HUES64 (cell line): ENCODE results near the gene STEAP1.
"Not testable (repeated sequence)": the region's sequence is repeated elsewhere in the genome, so short reads cannot be mapped to it uniquely, and the experiment has no call there.

Experiments used
- H3K27ac ChIP-seq: 2 replicates; pipeline ENCODE4 v1.7.0; 2013; ENCODE audit warnings: low read depth, low read length, inconsistent platforms
- H3K27me3 ChIP-seq: 2 replicates; pipeline ENCODE4 v1.6.1; 2013; ENCODE audit warnings: mild to moderate bottlenecking, low read length; ENCODE audit not compliant: insufficient read depth
- H3K36me3 ChIP-seq: 2 replicates; pipeline ENCODE4 v1.6.1; 2013; ENCODE audit warnings: mild to moderate bottlenecking, low read length; ENCODE audit not compliant: insufficient read depth
- H3K4me1 ChIP-seq: 2 replicates; pipeline ENCODE4 v1.6.1; 2013; ENCODE audit warnings: mild to moderate bottlenecking, low read length, moderate library complexity; ENCODE audit not compliant: insufficient read depth
- H3K4me3 ChIP-seq: 2 replicates; pipeline ENCODE4 v1.5.1; 2013; ENCODE audit warnings: mild to moderate bottlenecking, low read length, moderate library complexity
- H3K9ac ChIP-seq: 2 replicates; pipeline ENCODE4 v1.6.1; 2013; ENCODE audit warnings: mild to moderate bottlenecking, low read depth, low read length
- H3K9me3 ChIP-seq: 2 replicates; pipeline ENCODE4 v1.6.1; 2013; ENCODE audit warnings: low read depth, low read length; ENCODE audit not compliant: insufficient read depth
- WGBS: fragments of 150-250, 120-280 bp; methylation state at CpG from one replicate; pipeline ENCODE4 v1.1.7; 2013; ENCODE audit warnings: missing lambda C conversion rate; 5-methylcytosine and 5-hydroxymethylcytosine counted together

Gene STEAP1

DNA sequence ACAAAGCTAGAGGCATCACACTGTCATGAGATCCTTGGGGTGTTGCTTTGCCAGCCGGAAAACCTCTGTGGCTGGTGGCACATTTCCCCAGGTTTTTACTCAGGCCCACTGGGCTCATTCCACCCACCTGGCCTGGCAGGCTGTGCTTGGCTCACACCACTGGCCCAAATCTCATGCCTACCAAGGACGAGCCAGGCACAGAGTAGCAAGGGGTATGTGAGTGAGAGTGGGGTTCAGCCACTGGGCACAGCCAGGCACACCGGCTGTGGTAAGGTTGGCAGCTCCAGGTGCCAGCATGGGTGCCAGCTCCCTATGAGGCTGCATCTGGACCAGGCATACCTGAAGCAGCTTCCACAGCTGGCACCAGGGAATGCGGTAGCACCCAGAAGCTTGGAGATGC is 21.4 kb downstream of the STEAP1 start:
- H3K9me3 ChIP-seq = peaks cover 19% of the 10 kb centered on the region
- H3K36me3 ChIP-seq = no peaks in the 10 kb centered on the region
- H3K27me3 ChIP-seq = no peaks in the 10 kb centered on the region
- no peak overlapping the region for H3K27ac ChIP-seq
- 96% methylated on average over 4 of the region's 4 CpGs for WGBS
- no peak overlapping the region for H3K9ac ChIP-seq
- peaks cover 4% of the 10 kb centered on the region; the same call in 1 of the 2 replicates for H3K4me1 ChIP-seq
- H3K4me3 ChIP-seq = no peak overlapping the region

DNA sequence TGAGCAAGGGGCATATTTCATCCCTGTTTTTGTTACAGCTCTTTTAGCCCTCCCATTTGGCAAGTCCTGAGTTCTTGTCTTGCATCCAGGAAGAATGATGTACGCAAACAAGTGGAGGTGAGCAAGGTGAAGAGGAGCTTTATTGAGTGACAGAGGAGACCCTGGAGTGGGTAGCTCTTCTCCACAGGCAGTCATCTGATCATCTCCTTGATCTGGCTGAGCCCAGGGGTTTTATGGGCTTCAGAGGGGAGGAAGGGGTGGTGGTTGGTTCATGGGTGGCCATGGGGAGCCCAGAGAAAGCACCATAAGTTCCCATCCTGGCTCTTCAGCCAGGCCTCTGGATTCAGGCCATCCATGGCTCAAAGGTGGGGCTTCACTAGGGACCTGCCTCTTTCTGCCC is 21.9 kb downstream of the STEAP1 start:
- H3K27me3 ChIP-seq = no peaks in the 10 kb centered on the region
- 89% methylated on average over 1 of the region's 1 CpG for WGBS
- no peak overlapping the region for H3K27ac ChIP-seq
- H3K4me1 ChIP-seq = peaks cover 4% of the 10 kb centered on the region; the same call in 1 of the 2 replicates
- H3K4me3 ChIP-seq = no peak overlapping the region
- H3K9ac ChIP-seq = no peak overlapping the region
- peaks cover 19% of the 10 kb centered on the region for H3K9me3 ChIP-seq
- no peaks in the 10 kb centered on the region for H3K36me3 ChIP-seq

DNA sequence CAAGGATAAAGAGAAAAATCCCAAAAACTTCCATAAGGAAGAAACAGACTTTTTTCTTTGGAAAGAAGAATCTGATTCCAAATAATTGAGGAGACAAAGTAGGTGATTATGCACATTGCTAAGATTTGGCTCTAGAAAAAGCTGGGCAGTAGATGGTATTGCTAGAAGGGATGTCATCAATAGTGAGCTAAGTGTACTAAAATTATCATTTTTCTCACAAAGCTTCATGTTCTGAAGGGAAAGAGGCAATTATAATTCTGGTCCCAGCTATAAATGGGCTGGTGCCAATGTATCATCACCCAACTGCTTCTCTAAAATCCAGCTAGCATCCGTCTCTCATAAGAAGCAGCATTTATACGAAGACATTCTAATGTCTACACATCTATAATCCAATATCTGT is 23.9 kb downstream of the STEAP1 start:
- H3K4me3 ChIP-seq = no peak overlapping the region
- no peaks in the 10 kb centered on the region for H3K27me3 ChIP-seq
- H3K36me3 ChIP-seq = no peaks in the 10 kb centered on the region
- no peak overlapping the region for H3K27ac ChIP-seq
- no peak overlapping the region for H3K9ac ChIP-seq
- peaks cover 4% of the 10 kb centered on the region; the same call in 1 of the 2 replicates for H3K4me1 ChIP-seq
- 100% methylated on average over 2 of the region's 2 CpGs for WGBS
- peaks cover 19% of the 10 kb centered on the region for H3K9me3 ChIP-seq

DNA sequence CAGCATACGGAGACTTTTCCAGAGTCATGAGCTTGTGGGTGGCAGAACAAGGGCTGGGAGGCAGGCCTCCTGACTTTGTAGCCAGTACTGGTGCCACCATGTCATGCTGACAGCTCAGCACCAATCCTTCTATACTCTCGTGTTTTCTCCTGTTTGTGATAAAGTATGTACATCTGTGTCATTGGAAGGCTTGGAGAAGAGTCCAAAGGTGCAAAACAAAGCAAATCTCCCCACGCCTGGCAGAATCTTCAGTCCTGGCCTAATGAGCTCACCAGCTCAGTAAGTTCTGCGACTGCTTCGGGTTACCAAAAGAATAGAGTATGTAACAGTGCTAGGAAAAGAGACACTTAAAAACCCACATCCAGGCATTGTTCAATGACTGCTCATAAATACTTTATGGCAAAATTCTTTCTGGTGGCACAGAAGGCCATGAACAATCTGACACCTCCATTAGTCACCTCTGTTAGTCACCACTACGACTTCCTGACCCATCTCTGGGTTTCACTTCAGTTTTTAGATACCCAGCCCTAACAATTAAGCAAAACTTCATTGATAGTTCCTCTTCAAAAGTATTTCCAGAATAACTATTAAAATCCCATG is 24.5 kb downstream of the STEAP1 start:
- Histone ChIP-seq H3K27me3 (no peaks in the 10 kb centered on the region), H3K27ac (no peak overlapping the region), H3K9ac (no peak overlapping the region), H3K9me3 (peaks cover 19% of the 10 kb centered on the region), H3K4me3 (no peak overlapping the region), H3K4me1 (peaks cover 4% of the 10 kb centered on the region; the same call in 1 of the 2 replicates), H3K36me3 (no peaks in the 10 kb centered on the region)
- 88% methylated on average over 6 of the region's 6 CpGs for WGBS

DNA sequence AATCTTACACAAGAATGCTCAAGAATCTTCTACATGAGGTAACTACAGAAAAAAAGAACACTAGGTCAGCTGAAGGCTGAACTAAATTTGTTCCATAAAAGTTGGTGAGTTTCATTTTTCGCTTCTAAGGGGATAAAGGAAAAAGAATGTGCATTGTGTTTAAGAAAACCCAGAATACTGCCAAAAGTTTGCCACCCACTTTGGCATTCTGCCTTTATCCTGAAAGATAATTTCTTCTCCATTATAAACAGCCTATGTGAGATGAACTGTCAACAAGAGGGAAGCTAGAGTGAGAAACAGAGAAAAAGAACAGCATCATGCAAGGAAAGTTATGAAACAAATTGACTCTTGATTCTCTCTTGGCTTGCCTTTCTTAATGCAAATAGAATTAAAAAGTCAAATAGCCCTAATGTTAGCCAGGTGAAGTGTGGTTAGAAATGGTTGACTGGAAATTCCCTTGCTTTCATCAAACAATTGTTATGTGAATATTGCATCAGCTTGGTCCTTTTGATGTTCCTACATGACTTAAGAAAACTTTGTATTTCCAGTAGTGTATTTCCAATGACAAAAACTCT is 25.8 kb downstream of the STEAP1 start:
- 100% methylated on average over 1 of the region's 1 CpG for WGBS
- Histone ChIP-seq H3K4me3 (no peak overlapping the region), H3K4me1 (peaks cover 4% of the 10 kb centered on the region; the same call in 1 of the 2 replicates), H3K27me3 (no peaks in the 10 kb centered on the region), H3K27ac (no peak overlapping the region), H3K9ac (no peak overlapping the region), H3K36me3 (no peaks in the 10 kb centered on the region), H3K9me3 (peaks cover 16% of the 10 kb centered on the region)

DNA sequence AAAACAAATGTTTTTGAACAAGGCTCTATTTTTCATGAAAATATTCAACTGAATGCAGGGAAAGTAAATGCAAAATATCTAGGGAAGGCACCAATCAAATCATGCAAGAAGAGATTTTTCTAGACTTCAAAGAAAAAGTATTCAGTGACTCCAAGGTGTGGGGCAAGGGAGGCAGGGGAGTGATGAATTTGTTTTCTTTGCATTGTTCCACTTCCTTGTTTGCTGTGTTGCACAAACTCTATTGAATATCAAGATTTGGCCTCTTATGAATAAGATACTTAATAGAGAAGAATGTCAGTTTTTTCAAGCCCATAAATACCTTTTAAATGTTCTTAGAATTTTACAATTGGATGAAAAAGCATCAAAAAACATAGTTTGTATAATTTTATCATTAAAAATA is 26.4 kb downstream of the STEAP1 start:
- peaks cover 16% of the 10 kb centered on the region for H3K9me3 ChIP-seq
- H3K27ac ChIP-seq = no peak overlapping the region
- no peak overlapping the region for H3K4me3 ChIP-seq
- H3K27me3 ChIP-seq = no peaks in the 10 kb centered on the region
- H3K9ac ChIP-seq = no peak overlapping the region
- no peaks in the 10 kb centered on the region for H3K36me3 ChIP-seq
- peaks cover 4% of the 10 kb centered on the region; the same call in 1 of the 2 replicates for H3K4me1 ChIP-seq

DNA sequence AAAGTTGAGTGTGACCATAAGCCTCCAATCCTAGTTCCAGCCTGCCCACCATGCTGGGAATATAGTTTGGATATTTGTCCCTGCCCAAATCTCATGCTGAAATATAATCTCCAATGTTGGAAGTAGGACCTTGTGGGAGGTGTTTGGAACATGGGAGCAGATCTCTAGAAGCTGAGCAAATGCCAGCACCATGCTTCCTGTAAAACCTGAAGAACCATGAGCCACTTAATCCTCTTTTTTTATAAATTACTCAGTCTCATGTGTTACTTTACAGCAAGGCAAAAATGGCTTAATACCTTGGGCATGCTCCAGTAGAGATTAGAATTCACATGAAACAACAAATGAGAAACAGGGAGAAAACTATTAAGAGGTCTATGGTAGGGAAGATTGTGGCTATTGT is 27.2 kb downstream of the STEAP1 start:
- Histone ChIP-seq H3K27me3 (no peaks in the 10 kb centered on the region), H3K9ac (no peak overlapping the region), H3K4me3 (no peak overlapping the region), H3K9me3 (peaks cover 11% of the 10 kb centered on the region), H3K36me3 (no peaks in the 10 kb centered on the region), H3K4me1 (peaks cover 4% of the 10 kb centered on the region; the same call in 1 of the 2 replicates), H3K27ac (no peak overlapping the region)

DNA sequence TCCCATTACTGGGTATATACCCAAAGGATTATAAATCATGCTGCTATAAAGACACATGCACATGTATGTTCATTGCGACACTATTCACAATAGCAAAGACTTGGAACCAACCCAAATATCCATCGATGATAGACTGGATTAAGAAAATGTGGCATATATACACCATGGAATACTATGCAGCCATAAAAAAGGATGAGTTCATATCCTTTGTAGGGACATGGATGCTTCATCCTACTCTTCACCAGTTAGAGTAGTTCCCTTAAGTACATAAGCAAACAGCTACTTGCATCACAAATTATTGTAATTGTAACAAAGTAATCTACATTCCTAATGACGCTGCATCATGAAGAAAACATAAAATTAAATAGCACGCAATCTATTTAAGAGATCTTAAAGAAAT is 32.0 kb downstream of the STEAP1 start:
- H3K27me3 ChIP-seq, H3K4me1 ChIP-seq, H3K36me3 ChIP-seq, H3K27ac ChIP-seq, H3K9ac ChIP-seq, H3K4me3 ChIP-seq: not testable (repeated sequence)
- WGBS = no CpG with 5 or more reads among the region's 4 CpGs
- peaks cover 21% of the 10 kb centered on the region for H3K9me3 ChIP-seq

DNA sequence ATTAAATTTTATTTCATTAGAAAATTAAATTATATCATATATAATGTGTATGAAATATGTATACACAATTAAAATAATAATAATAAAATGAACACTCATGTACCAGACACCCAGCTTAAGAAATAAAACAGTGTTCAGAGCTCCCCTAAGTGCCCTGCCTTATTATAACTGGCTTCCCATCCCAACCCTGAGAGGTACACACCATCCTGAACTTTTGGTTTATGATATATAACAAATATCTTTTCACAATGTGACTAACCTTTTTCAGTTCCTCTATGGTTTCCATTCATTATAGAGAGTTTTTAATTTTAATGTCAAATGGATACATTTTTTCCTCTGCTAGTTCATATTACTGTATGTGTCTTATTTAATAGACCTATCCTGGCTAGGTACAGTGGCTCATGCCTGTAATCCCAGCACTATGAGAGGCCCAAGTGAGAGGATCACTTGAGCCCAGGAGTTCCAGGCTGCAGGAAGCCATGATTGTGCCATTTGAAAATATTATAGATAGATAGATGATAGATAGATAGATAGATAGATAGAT is 33.3 kb downstream of the STEAP1 start:
- no peak overlapping the region for H3K27ac ChIP-seq
- no peaks in the 10 kb centered on the region for H3K27me3 ChIP-seq
- H3K36me3 ChIP-seq = no peaks in the 10 kb centered on the region
- H3K9me3 ChIP-seq = peaks cover 34% of the 10 kb centered on the region
- no peak overlapping the region for H3K9ac ChIP-seq
- H3K4me3 ChIP-seq = no peak overlapping the region
- no peaks in the 10 kb centered on the region for H3K4me1 ChIP-seq

DNA sequence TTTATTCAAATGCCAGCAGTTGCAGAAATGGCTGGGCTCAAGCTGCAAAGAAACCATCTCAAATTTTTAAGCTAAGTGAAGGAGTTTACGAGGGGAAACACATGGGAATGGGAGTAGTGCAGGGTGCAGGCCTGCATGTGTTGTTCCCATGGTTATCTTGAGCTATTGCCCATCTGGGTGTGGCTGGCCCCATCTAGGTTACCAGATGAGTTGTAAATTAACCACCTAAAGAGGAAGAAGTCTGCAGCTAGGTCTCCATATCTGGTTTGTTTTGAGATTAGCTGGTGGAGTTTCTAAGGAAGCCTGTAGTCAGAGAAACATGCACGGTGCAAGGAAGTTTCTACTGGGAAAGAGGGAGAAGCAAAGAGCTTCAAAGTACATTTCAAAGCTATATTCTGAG is 34.0 kb downstream of the STEAP1 start:
- Histone ChIP-seq H3K9me3 (peaks cover 41% of the 10 kb centered on the region), H3K4me1 (no peaks in the 10 kb centered on the region), H3K36me3 (no peaks in the 10 kb centered on the region), H3K27ac (no peak overlapping the region), H3K4me3 (no peak overlapping the region), H3K9ac (no peak overlapping the region), H3K27me3 (no peaks in the 10 kb centered on the region)
- 86% methylated on average over 2 of the region's 2 CpGs for WGBS

DNA sequence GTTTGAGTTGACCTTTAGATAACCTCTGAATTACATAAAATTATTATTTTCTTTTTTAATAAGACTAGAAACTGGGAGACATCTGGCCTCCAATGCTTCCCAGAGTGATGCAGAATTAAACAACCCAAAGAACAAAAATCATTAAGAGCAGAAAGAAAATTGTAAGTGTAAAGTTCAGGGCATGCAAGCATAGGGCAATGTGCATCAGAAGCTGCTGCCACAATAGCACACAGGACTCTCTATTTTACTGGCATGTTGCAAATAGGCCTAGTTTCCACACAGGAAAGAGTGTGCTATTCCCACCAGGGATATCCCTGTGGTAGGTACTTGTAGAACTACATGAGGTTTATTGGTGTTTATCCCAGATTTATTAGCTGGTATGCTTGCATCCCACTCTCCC is 36.7 kb downstream of the STEAP1 start:
- Histone ChIP-seq H3K27ac (no peak overlapping the region), H3K36me3 (no peaks in the 10 kb centered on the region), H3K4me1 (no peaks in the 10 kb centered on the region), H3K27me3 (no peaks in the 10 kb centered on the region), H3K9ac (no peak overlapping the region), H3K9me3 (peaks cover 41% of the 10 kb centered on the region), H3K4me3 (no peak overlapping the region)

DNA sequence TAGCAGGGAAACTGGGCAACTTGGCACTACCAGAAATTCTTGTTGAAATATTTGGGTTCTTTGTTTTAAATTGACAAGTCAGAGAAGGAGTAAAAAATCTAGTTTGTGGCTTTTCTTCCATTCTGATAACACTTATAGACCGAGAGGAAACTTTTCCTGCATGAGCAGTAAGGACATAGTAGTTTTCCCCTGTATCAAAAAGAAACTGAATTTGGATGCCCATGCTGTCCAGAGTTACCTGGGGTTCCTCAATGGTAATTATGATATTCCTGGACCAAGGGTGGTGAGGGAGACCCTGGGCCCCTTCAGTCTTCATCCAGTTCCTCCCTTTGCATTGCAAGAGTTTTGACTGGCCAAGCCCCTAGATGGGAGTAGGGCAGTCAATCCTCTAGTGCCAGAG is 37.4 kb downstream of the STEAP1 start:
- Histone ChIP-seq H3K36me3 (no peaks in the 10 kb centered on the region), H3K27me3 (no peaks in the 10 kb centered on the region), H3K4me3 (no peak overlapping the region), H3K4me1 (no peaks in the 10 kb centered on the region), H3K27ac (no peak overlapping the region), H3K9ac (no peak overlapping the region), H3K9me3 (peaks cover 38% of the 10 kb centered on the region)
- WGBS = 62% methylated on average over 1 of the region's 1 CpG
